Activated CD4-positive, alpha-beta T cell treated with anti-CD3 and anti-CD28 coated beads, Interleukin-2, amount 50 U/mL, for 24 hours (primary cell): ENCODE results near the gene PRTG.

Source experiments
- DNase-seq, 2 donors: peaks; one replicate each; pipeline ENCODE4 v3.0.0-alpha.2; 2020; ENCODE audit warnings: low read depth in 1 of 2, low spot score in 1 of 2

Gene PRTG

GRCh38 chr15:55573224-55573623 is 169.7 kb downstream of the PRTG start:
- no peak for DNase-seq

- no peak for DNase-seq
Observed at GRCh38 chr15:55564347-55565145, 178.4 kb downstream of the PRTG start.

GRCh38 chr15:55562601-55563000 is 180.4 kb downstream of the PRTG start:
- no peak for DNase-seq
